HepG2 (cell line): Measurements from ENCODE around the gene TUBA4A. TPM values are rescaled to one million over a fixed set of nuclear protein-coding genes. Genes with fewer than 3 reads are reported as not detected.

Source experiments
- KAT2B ChIP-seq: fragments of 150-350 bp; IDR thresholded peaks from 2 replicates; pipeline ENCODE4 v1.6.1; 2014; ENCODE audit warnings: low read depth, low read length, borderline replicate concordance
- KIAA2018 ChIP-seq: sonication (generic); formaldehyde crosslinking; IDR thresholded peaks from 2 replicates; pipeline ENCODE4 v1.5.0; 2020; ENCODE audit warnings: mild to moderate bottlenecking, missing genetic modification reagents, borderline replicate concordance
- NONO ChIP-seq, 2 experiments: fragments of 450-650 bp in 1 of 2; sonication (generic) in 1 of 2; formaldehyde crosslinking in 1 of 2; IDR thresholded peaks in 1 of 2; conservative IDR thresholded peaks in 1 of 2; 2 replicates each; pipeline versions ENCODE4 v1.6.1 to v1.8.0; 2017 to 2022; ENCODE audit warnings: mild to moderate bottlenecking in 1 of 2, missing genetic modification reagents in 1 of 2, moderate library complexity in 1 of 2
- PPARG ChIP-seq: conservative IDR thresholded peaks from 2 replicates; pipeline ENCODE4 v1.6.1; 2016; ENCODE audit warnings: missing biosample characterization, missing genetic modification reagents
- ZBTB25 ChIP-seq: IDR thresholded peaks from 2 replicates; pipeline ENCODE4 v1.6.1; 2018; ENCODE audit warnings: missing genetic modification reagents
- ZBTB26 ChIP-seq: IDR thresholded peaks from 2 replicates; pipeline ENCODE4 v1.6.1; 2016; ENCODE audit warnings: missing compliant biosample characterization, missing genetic modification reagents, borderline replicate concordance
- ZFYVE20 ChIP-seq: sonication (generic); formaldehyde crosslinking; IDR thresholded peaks from 2 replicates; pipeline ENCODE4 v1.8.0; 2023; ENCODE audit warnings: low read depth, mild to moderate bottlenecking, moderate library complexity, missing genetic modification reagents, borderline replicate concordance
- ZHX1 ChIP-seq: sonication (generic); formaldehyde crosslinking; IDR thresholded peaks from 2 replicates; pipeline ENCODE4 v1.8.1; 2022; ENCODE audit warnings: low read depth, mild to moderate bottlenecking, missing genetic modification reagents
- ZNF207 ChIP-seq: fragments of 450-650 bp; IDR thresholded peaks from 2 replicates; pipeline ENCODE4 v1.6.1; 2016; ENCODE audit warnings: antibody characterized with exemption, borderline replicate concordance
- ZNF225 ChIP-seq: sonication (generic); formaldehyde crosslinking; IDR thresholded peaks from 2 replicates; pipeline ENCODE4 v1.4.0; 2020; ENCODE audit warnings: mild to moderate bottlenecking, missing genetic modification reagents
- ZNF775 ChIP-seq: sonication (generic); formaldehyde crosslinking; IDR thresholded peaks from 2 replicates; pipeline ENCODE4 v1.4.0; 2020; ENCODE audit warnings: missing genetic modification reagents, mild to moderate bottlenecking, moderate library complexity, borderline replicate concordance
- ZNF790 ChIP-seq: sonication (generic); formaldehyde crosslinking; IDR thresholded peaks from 2 replicates; pipeline ENCODE4 v1.8.0; 2022; ENCODE audit warnings: missing genetic modification reagents, mild to moderate bottlenecking, borderline replicate concordance
- polyA plus RNA-seq, 8 experiments: library from polyadenylated mRNA; depleted of rRNA in 3 of 8; stranded (reverse) in 7 of 8; unstranded in 1 of 8; fragments of >200 nt; fragmentation: Illumina TruSeq in 4 of 8; extraction: Trizol in 4 of 8; gene quantifications; 2 replicates each; pipeline versions ENCODE4 v1.2.1 to v1.2.3, GENCODE V29; 2011 to 2016; ENCODE audit warnings: low read depth in 4 of 8, missing spikeins in 1 of 8, mixed read lengths in 1 of 8; ENCODE audit not compliant: insufficient read depth in 1 of 8
- total RNA-seq, 5 experiments: library from RNA; depleted of rRNA; stranded (reverse); fragments of >200 nt; fragmentation: Illumina TruSeq; extraction: Trizol; gene quantifications; 2 replicates each; pipeline ENCODE4 v1.2.3, GENCODE V29; 2016; ENCODE audit warnings: low read depth in 1 of 5

Gene TUBA4A
- total and polyA plus RNA-seq, 2 of the 13 experiments (the other 11 are each of a cell fraction or from before 2014, with no cell fraction given): 1.3 to 12.7 TPM

GRCh38 chr2:219218732-219219701 lies 34.7 kb downstream of the TUBA4A start, which contains the start of gene ABCB6 (continued):
- TF ChIP-seq KIAA2018 (CRISPR knock-in tag) (no peak), ZNF775 (CRISPR knock-in tag) (no peak; the same call in 1 of the 2 replicates), KAT2B (no peak), ZBTB25 (CRISPR knock-in tag) (no peak; the same call in none of the 2 replicates), ZNF790 (peak; percentile 96; the same call in 1 of the 2 replicates), ZNF225 (CRISPR knock-in tag) (peak; percentile 86; the same call in 1 of the 2 replicates), ZBTB26 (CRISPR knock-in tag) (peak; percentile 83), NONO (IDR thresholded peaks at IDR 0.05) (no peak), NONO (CRISPR knock-in tag; conservative IDR thresholded peaks at IDR 0.05) (peak; percentile 99), ZHX1 (CRISPR knock-in tag) (0 out of 2 replicates have a peak, but pooled peaks have one; percentile 73), ZNF207 (no peak), ZFYVE20 (CRISPR knock-in tag) (peak; percentile 88; the same call in 1 of the 2 replicates), PPARG (CRISPR knock-in tag) (peak; percentile 67; the same call in 1 of the 2 replicates)
